ENCODE results near the gene LDLRAD3. TPM values are rescaled to one million over a fixed set of nuclear protein-coding genes. Genes with fewer than 3 reads are reported as not detected.

LDLRAD3 gene
- total RNA-seq, 2 donors from 2014 or later, result 30.8 to 42.5 TPM

DNA sequence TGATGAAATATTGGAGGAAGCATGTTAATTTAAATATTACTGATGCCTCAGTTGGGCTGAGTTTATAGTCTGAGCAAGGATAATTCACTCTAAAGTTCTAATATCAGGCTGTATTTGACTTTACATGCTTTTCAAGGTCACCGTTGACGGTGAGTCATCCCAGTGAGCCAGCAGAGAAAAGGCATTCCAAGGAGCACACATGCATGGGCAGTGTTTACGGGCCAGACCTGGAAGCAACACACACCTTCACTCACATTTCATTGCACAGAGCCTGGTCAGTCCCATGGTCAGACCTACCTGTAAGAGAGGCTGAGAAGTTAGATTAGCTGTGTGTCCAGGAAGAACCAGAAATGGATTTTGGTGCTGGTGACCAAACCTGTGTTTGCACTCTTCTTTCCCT, 291.9 kb downstream of the LDLRAD3 start:
- intact Hi-C loops (cut with DNase I), result no loop called here
- no peaks in the 10 kb centered on the region for H3K4me1 ChIP-seq (replicated peaks)
- H3K36me3 ChIP-seq, result no peaks in the 10 kb centered on the region
- TF ChIP-seq POLR2A (IDR thresholded peaks at IDR 0.05) (no peak), POLR2AphosphoS5 (IDR thresholded peaks at IDR 0.05) (no peak)
- TF ChIP-seq, protein P1, sequence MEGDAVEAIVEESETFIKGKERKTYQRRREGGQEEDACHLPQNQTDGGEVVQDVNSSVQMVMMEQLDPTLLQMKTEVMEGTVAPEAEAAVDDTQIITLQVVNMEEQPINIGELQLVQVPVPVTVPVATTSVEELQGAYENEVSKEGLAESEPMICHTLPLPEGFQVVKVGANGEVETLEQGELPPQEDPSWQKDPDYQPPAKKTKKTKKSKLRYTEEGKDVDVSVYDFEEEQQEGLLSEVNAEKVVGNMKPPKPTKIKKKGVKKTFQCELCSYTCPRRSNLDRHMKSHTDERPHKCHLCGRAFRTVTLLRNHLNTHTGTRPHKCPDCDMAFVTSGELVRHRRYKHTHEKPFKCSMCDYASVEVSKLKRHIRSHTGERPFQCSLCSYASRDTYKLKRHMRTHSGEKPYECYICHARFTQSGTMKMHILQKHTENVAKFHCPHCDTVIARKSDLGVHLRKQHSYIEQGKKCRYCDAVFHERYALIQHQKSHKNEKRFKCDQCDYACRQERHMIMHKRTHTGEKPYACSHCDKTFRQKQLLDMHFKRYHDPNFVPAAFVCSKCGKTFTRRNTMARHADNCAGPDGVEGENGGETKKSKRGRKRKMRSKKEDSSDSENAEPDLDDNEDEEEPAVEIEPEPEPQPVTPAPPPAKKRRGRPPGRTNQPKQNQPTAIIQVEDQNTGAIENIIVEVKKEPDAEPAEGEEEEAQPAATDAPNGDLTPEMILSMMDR (IDR thresholded peaks at IDR 0.05), result no peak
- H3K9me3 ChIP-seq, result no peaks in the 10 kb centered on the region
- H3K4me3 ChIP-seq, result no peak overlapping the region
- no peak overlapping the region for H3K27ac ChIP-seq
- WGBS, result 82% methylated on average over 3 of the region's 3 CpGs
- no peaks in the 10 kb centered on the region for H3K27me3 ChIP-seq (replicated peaks; ENCODE audit: insufficient read depth)
- no peak for DNase-seq (ENCODE audit: low spot score)

DNA sequence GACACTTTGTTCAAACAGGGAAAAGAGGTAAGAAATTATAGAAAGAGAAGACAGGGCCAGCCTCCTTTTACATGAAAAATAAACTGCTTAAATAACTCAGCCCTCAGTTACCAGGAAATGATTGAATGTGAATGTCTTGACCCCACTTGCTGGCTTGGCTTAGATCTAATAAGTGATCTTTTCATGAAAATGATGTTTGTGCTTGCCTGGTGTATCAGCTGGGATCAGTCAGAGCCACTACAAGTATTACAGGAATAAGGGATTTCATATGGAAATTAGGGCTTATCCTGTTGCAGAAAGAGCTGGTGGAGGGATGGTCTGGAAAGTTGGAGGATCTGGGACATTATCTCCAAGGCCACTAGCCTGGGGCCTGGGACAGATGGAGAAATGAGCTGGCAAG, 293.5 kb downstream of the LDLRAD3 start:
- Histone ChIP-seq H3K9me3 (no peaks in the 10 kb centered on the region), H3K4me1 (replicated peaks) (no peaks in the 10 kb centered on the region), H3K27ac (no peak overlapping the region), H3K36me3 (no peaks in the 10 kb centered on the region), H3K4me3 (no peak overlapping the region), H3K27me3 (replicated peaks; ENCODE audit: insufficient read depth) (no peaks in the 10 kb centered on the region)
- intact Hi-C loops (cut with DNase I), result no loop called here
- TF ChIP-seq, protein P1 (IDR thresholded peaks at IDR 0.05), result no peak
- TF ChIP-seq POLR2A (IDR thresholded peaks at IDR 0.05), result no peak
- no peak for TF ChIP-seq POLR2AphosphoS5 (IDR thresholded peaks at IDR 0.05)
- DNase-seq (ENCODE audit: low spot score), result no peak

DNA sequence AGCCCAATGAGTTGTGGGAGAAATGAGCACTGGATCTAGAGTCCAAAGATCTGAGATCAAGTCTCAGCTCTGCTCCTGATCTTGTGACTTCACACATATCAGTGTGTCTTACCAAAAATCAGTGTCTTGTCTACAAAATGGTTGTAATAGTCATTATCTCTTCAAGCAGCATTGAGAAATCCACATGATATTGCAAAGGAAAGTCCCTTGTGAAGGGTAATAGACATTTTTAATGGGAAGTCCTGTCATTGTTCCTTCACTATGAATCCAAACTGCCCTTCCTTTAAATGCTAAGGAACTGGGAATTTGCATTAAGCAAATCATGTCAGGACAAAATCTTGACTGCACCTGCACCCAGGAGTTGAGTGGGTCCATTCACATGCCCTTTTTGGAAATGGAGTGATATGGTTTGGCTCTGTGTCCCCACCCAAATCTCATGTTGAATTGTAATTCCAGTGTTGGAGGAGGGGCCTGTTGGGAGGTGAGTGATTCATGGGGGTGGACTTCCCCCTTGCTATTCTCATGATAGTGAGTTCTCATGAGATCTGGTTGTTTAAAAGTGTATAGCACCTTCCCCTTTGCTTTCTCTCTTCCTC, 294.3 kb downstream of the LDLRAD3 start:
- DNase-seq (ENCODE audit: low spot score), result no peak
- Histone ChIP-seq H3K27me3 (replicated peaks; ENCODE audit: insufficient read depth) (no peaks in the 10 kb centered on the region), H3K27ac (no peak overlapping the region), H3K36me3 (no peaks in the 10 kb centered on the region), H3K9me3 (no peaks in the 10 kb centered on the region), H3K4me3 (no peak overlapping the region), H3K4me1 (replicated peaks) (no peaks in the 10 kb centered on the region)
- intact Hi-C loops (cut with DNase I), result no loop called here
- TF ChIP-seq POLR2A (IDR thresholded peaks at IDR 0.05) (no peak), POLR2AphosphoS5 (IDR thresholded peaks at IDR 0.05) (no peak)
- TF ChIP-seq, protein P1 (IDR thresholded peaks at IDR 0.05), result no peak

DNA sequence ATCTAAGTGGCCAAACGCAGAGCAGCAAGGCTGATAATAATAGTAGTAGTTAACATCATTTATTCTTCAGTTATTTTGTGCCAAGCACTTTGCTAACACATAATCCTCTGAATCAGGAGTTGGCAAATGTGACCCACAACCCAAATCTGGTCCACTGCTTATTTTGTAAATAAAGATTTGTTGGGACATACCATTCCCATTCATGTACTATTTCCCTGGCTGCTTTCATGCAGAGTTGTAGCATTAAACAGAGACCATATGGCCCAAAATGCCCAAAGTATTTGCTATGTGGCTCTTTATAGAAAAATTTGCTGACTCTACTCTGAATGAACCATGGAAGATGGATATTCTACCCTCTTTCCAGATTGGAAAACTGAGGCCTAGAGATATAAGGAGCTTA, 295.0 kb downstream of the LDLRAD3 start:
- intact Hi-C loops (cut with DNase I), result no loop called here
- TF ChIP-seq POLR2A (IDR thresholded peaks at IDR 0.05), result no peak
- TF ChIP-seq, protein P1 (IDR thresholded peaks at IDR 0.05), result no peak
- no peak for TF ChIP-seq POLR2AphosphoS5 (IDR thresholded peaks at IDR 0.05)

DNA sequence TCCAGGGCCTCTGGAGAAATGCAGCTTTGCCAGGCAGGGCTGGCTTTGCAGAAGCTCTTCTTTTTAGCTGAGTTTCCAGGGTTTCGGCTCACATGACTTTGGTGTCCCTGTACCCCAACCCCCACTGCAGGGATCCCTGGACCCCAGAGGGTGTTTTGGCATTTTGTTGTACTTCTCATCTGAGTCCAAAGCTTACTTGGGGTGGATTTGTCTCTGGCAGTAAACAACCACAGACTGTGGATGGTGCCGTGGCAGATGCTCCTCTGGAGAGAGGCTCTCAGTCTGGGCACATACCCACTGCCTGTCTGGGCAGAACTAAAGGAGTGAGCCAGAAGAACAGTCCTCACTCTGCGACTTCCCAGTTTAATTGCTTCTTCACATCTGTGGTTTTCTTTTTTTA, 295.8 kb downstream of the LDLRAD3 start:
- Histone ChIP-seq H3K4me1 (replicated peaks) (no peaks in the 10 kb centered on the region), H3K27me3 (replicated peaks; ENCODE audit: insufficient read depth) (no peaks in the 10 kb centered on the region), H3K4me3 (no peak overlapping the region), H3K27ac (no peak overlapping the region), H3K9me3 (no peaks in the 10 kb centered on the region), H3K36me3 (no peaks in the 10 kb centered on the region)
- TF ChIP-seq POLR2A (IDR thresholded peaks at IDR 0.05) (no peak), POLR2AphosphoS5 (IDR thresholded peaks at IDR 0.05) (no peak)
- TF ChIP-seq, protein P1 (IDR thresholded peaks at IDR 0.05), result no peak
- 81% methylated on average over 3 of the region's 3 CpGs for WGBS
- intact Hi-C loops (cut with DNase I), result no loop called here
- DNase-seq (ENCODE audit: low spot score), result no peak

More for the DNA sequence above, 295.0 kb downstream of the LDLRAD3 start:
- Histone ChIP-seq H3K4me1 (replicated peaks) (no peaks in the 10 kb centered on the region), H3K27ac (no peak overlapping the region), H3K9me3 (no peaks in the 10 kb centered on the region), H3K36me3 (no peaks in the 10 kb centered on the region), H3K27me3 (replicated peaks; ENCODE audit: insufficient read depth) (no peaks in the 10 kb centered on the region), H3K4me3 (no peak overlapping the region)
- no peak for DNase-seq (ENCODE audit: low spot score)
- 68% methylated on average over 1 of the region's 1 CpG for WGBS

All from prostate gland (tissue), 2 donors.